Fibroblast of villous mesenchyme (primary cell): Measurements from ENCODE around the gene WDR90. TPM values are rescaled to one million over a fixed set of nuclear protein-coding genes. Genes with fewer than 3 reads are reported as not detected.

Source experiments
- DNase-seq: peaks from one replicate; pipeline ENCODE4 v3.0.0-alpha.2; 2010; ENCODE audit warnings: low read depth
- H3K4me3 ChIP-seq: 2 replicates; pipeline ENCODE4 v1.5.1; 2011; ENCODE audit warnings: low read depth, mild to moderate bottlenecking, low read length
- total RNA-seq: library from RNA; depleted of rRNA; stranded (reverse); fragments of >200 nt; gene quantifications from 2 replicates; pipeline ENCODE4 v1.2.3, GENCODE V29; 2012
- TF ChIP-seq, protein P1 (sequence below): IDR thresholded peaks from 2 replicates; pipeline ENCODE4 v1.5.1; 2012; ENCODE audit warnings: low read depth, mild to moderate bottlenecking, low read length; ENCODE audit not compliant: insufficient read depth

The WDR90 gene
- total RNA-seq, 1 donor: 12.5 TPM

DNA sequence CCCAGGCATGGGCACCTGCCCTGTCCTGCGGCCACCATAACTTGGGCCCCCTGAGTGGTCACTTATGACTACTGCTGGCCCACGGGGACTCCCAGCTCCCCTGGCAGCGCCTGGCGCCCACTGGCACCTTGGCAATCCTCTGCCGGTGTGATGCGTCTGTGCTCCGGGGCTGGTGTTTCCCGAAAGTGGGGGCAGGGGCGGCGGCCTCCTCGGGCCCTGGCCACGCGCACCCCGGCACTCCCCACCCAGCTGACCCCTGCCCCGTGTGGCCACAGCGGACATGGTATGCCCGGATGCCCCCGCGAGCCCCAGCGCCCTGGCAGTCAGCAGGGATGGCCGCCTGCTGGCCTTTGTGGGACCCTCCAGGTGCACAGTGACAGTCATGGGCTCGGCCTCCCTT lies 8.3 kb downstream of the WDR90 start:
- no peak overlapping the region for H3K4me3 ChIP-seq
- no peak for DNase-seq
- TF ChIP-seq, protein P1, sequence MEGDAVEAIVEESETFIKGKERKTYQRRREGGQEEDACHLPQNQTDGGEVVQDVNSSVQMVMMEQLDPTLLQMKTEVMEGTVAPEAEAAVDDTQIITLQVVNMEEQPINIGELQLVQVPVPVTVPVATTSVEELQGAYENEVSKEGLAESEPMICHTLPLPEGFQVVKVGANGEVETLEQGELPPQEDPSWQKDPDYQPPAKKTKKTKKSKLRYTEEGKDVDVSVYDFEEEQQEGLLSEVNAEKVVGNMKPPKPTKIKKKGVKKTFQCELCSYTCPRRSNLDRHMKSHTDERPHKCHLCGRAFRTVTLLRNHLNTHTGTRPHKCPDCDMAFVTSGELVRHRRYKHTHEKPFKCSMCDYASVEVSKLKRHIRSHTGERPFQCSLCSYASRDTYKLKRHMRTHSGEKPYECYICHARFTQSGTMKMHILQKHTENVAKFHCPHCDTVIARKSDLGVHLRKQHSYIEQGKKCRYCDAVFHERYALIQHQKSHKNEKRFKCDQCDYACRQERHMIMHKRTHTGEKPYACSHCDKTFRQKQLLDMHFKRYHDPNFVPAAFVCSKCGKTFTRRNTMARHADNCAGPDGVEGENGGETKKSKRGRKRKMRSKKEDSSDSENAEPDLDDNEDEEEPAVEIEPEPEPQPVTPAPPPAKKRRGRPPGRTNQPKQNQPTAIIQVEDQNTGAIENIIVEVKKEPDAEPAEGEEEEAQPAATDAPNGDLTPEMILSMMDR: no peak

DNA sequence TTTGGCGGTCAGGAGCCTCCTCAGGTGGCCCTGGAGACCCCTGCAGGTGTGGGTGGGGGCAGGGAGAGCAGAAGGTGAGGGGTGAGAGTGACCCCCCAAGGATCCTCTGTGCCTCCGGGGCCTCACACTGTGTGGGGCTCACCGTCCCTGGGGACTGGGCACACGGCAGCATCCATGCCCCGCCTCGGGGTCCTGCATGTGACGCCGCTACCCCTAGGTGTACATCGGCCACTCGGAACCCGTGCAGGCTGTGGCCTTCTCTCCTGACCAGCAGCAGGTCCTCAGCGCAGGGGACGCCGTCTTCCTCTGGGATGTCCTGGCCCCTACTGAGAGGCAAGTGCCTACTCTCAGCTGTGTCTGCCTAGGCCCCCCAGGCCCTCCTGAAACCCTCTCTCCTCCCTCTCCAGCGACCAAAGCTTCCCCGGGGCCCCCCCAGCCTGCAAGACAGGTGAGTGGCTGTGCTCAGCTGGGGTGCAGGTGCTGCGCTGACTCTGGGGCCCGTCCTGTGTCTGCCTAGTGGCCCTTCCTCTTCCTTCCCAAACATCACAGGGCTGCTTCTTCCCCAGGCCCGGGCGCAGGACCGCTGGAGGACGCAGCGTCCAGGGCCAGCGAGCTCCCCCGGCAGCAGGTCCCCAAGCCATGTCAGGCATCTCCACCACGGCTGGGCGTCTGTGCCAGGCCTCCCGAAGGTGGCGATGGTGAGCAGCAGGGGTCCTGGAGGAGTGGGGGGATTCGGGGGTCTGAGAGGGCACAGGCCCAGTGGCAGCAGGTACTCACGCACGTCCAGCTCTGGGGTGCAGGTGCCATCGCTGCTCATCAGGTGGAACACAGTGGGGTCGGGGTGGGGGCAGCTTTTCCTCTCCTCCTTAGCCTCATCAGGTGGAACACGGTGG lies 9.8 kb downstream of the WDR90 start:
- no peak overlapping the region for H3K4me3 ChIP-seq
- DNase-seq: no peak
- TF ChIP-seq, protein P1: no peak

DNA sequence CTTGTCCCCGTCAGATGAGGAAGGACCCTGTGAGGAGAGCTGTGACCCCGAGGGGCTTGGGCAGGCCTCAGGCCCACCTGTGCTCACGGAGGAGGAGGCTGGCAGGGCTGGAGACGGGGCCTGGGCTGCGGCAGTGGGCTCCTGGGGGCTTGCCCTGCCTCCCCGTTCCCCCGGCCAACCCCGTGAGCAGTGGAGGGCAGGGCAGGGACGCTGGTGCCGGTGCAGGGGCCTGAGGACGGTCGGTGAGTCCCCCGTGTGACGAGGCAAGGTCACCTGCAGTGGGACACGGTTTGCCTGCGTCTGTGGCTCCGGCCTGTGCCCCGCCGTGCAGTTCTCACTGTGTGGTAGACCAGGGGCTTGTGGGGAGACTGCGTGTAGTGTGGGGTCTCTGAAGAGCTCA lies 10.5 kb downstream of the WDR90 start:
- H3K4me3 ChIP-seq: no peak overlapping the region
- no peak for DNase-seq
- TF ChIP-seq, protein P1: no peak

DNA sequence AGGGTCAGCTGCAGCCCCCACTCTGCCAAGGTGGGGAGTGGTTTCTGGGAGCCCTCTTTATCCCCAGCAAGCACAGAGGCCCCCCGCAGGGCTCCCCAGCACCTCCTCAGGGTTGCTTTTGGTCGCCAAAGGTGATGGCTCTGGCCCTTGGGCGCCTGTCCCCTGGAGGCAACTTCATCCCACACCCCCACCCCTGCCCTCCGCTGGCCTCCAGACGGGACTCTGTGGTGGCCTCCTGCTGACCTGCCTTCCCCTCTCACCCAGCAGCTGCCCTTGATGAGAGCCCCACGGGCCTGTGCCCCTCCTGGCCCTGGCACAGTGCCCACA lies 10.9 kb downstream of the WDR90 start:
- no peak overlapping the region for H3K4me3 ChIP-seq
- DNase-seq: no peak
- TF ChIP-seq, protein P1: no peak

DNA sequence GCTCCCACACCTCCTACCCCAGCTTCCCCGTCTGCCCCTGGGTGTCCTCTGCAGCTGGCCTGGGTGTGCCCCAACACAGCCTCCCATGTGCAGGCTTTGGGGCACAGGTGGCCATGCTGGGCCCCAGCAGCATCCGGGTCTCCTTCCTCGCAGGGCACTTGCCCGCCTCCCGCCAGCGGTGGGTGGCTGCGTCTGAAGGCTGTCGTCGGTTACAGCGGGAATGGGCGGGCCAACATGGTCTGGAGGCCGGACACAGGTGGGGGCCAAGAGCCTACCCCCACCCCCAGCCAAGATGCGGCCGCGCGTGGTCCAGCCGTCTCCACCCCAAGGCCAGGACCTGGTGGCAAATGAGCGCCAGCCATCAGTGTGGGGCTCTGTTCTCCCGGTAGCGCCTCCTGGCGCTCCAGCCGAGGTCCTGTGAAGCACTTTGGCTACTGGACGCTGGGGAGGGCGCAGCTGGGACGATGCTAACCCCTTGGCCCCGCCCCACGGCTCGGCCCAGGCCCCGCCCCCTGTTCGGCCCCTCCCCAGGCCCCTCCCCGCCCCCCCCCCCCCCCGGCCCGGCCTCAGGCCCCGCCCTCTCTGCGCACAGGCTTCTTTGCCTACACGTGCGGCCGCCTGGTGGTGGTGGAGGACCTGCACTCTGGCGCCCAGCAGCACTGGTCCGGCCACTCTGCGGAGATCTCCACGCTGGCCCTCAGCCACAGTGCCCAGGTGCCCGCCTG lies 11.5 kb downstream of the WDR90 start:
- DNase-seq: peak; percentile 78
- TF ChIP-seq, protein P1: peak; percentile 45
- no peak overlapping the region for H3K4me3 ChIP-seq

DNA sequence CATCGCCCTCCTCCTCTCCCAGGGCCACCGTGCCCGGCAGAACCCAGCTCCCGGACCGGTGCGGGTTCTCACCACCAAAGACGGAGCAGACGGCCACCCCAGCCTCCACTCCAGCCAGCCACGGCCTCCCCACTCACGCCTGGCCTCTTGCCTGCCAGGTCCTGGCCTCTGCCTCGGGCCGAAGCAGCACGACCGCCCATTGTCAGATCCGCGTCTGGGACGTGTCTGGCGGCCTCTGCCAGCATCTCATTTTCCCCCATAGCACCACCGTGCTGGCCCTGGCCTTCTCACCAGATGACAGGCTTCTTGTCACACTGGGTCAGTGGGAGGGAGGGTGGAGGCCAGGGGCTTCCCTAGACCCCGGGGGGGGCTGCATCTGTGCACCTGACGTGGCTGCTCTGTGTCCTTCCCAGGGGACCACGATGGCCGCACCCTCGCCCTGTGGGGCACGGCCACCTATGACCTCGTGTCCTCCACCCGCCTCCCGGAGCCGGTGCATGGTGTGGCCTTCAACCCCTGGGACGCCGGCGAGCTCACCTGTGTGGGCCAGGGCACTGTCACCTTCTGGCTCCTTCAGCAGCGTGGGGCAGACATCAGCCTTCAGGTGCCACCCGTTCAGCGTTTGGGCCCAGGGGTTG lies 12.1 kb downstream of the WDR90 start:
- TF ChIP-seq, protein P1: no peak
- H3K4me3 ChIP-seq: no peak overlapping the region
- no peak for DNase-seq
